ENCODE results near the gene TSEN2. TPM values are rescaled to one million over a fixed set of nuclear protein-coding genes. Genes with fewer than 3 reads are reported as not detected.

The TSEN2 gene
- total RNA-seq, 1 donor from 2014 or later: 8.6 TPM

DNA sequence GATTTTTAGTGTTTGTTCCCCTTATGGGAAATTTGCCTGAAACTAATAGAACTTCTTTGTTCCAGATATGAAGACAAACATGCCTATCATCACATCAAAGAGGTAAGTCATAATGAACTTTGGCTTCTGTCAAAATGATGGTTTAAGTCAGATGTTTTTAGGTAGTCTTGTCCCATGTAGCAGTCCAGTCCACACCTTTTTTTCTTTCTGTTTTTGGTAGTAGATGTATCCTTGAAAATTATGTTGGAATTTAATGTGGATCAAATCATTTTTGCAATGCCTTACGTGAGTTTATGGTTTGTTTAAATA is 12.1 kb downstream of the TSEN2 start:
- DNase-seq (ENCODE audit: low spot score): no peak
- Mint-ChIP-seq H3K9me3 (ENCODE audit: low read depth) (no peaks in the 10 kb centered on the region), H3K4me1 (ENCODE audit: low read depth) (no peaks in the 10 kb centered on the region), H3K27me3 (ENCODE audit: low read depth) (no peaks in the 10 kb centered on the region), H3K27ac (ENCODE audit: unreplicated experiment) (no peak overlapping the region), H3K36me3 (ENCODE audit: low read depth) (peaks cover 8% of the 10 kb centered on the region), H3K4me3 (ENCODE audit: unreplicated experiment) (no peak overlapping the region)
- TF ChIP-seq, protein P1, sequence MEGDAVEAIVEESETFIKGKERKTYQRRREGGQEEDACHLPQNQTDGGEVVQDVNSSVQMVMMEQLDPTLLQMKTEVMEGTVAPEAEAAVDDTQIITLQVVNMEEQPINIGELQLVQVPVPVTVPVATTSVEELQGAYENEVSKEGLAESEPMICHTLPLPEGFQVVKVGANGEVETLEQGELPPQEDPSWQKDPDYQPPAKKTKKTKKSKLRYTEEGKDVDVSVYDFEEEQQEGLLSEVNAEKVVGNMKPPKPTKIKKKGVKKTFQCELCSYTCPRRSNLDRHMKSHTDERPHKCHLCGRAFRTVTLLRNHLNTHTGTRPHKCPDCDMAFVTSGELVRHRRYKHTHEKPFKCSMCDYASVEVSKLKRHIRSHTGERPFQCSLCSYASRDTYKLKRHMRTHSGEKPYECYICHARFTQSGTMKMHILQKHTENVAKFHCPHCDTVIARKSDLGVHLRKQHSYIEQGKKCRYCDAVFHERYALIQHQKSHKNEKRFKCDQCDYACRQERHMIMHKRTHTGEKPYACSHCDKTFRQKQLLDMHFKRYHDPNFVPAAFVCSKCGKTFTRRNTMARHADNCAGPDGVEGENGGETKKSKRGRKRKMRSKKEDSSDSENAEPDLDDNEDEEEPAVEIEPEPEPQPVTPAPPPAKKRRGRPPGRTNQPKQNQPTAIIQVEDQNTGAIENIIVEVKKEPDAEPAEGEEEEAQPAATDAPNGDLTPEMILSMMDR (IDR thresholded peaks at IDR 0.05): no peak

DNA sequence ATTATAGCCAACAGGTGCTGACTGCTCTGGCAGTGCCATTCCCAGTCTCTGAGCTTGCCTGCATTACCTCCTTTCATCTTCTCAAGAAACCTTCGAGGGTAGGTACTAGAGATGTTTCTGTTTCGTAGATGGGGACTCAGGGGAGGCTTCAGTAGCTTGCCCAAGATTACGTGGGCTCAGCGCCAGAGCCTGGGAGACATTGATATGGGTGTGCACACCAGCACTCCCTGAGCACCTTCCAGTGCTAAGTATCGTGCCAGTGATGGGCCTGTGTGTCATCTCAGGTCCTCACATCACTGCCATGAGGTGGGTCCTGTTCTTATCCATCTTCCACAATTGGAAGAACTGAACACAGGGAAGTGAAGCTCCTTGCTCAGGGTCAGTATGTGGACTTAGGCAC is 15.2 kb downstream of the TSEN2 start:
- no peaks in the 10 kb centered on the region for H3K4me1 Mint-ChIP-seq (ENCODE audit: low read depth)
- H3K36me3 Mint-ChIP-seq (ENCODE audit: low read depth): peaks cover 11% of the 10 kb centered on the region
- TF ChIP-seq, protein P1 (IDR thresholded peaks at IDR 0.05): no peak
- no peak for DNase-seq (ENCODE audit: low spot score)
- H3K9me3 Mint-ChIP-seq (ENCODE audit: low read depth): no peaks in the 10 kb centered on the region
- no peaks in the 10 kb centered on the region for H3K27me3 Mint-ChIP-seq (ENCODE audit: low read depth)
- H3K4me3 Mint-ChIP-seq (ENCODE audit: unreplicated experiment): no peak overlapping the region
- H3K27ac Mint-ChIP-seq (ENCODE audit: unreplicated experiment): no peak overlapping the region

DNA sequence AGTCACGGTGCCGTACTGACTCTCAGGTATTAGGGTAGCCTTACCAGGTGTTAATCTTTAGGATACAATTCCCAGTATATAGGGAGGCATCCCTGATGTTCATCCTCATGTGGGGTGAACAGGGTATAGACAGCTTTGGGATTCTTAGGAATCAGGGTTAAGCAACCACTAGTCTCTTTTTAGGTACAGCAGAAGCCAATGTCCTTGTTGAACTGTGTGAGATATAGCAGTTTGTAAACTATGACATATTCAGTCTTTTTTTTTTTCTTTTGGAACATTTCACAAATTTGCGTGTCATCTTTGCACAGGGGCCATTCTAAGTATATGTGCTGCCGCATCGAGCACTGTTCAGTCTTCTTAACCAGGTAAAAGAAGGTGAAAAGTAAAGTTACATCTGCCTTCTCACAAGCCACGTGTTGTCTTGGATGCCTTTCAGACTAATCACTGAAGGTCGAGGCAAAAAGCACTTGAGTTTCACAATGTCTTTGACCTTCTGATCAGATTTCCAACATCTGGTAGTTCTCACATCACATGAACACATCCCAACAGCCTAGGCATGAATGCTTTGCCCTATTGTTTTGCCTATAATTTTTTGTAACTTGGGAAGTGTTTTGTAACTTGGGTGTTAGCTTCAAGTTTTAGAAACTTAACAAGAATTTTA is 17.2 kb downstream of the TSEN2 start:
- no peaks in the 10 kb centered on the region for H3K4me1 Mint-ChIP-seq (ENCODE audit: low read depth)
- no peaks in the 10 kb centered on the region for H3K9me3 Mint-ChIP-seq (ENCODE audit: low read depth)
- no peak overlapping the region for H3K4me3 Mint-ChIP-seq (ENCODE audit: unreplicated experiment)
- no peak for DNase-seq (ENCODE audit: low spot score)
- no peak overlapping the region for H3K27ac Mint-ChIP-seq (ENCODE audit: unreplicated experiment)
- TF ChIP-seq, protein P1 (IDR thresholded peaks at IDR 0.05): no peak
- H3K27me3 Mint-ChIP-seq (ENCODE audit: low read depth): no peaks in the 10 kb centered on the region
- peaks cover 9% of the 10 kb centered on the region for H3K36me3 Mint-ChIP-seq (ENCODE audit: low read depth)

DNA sequence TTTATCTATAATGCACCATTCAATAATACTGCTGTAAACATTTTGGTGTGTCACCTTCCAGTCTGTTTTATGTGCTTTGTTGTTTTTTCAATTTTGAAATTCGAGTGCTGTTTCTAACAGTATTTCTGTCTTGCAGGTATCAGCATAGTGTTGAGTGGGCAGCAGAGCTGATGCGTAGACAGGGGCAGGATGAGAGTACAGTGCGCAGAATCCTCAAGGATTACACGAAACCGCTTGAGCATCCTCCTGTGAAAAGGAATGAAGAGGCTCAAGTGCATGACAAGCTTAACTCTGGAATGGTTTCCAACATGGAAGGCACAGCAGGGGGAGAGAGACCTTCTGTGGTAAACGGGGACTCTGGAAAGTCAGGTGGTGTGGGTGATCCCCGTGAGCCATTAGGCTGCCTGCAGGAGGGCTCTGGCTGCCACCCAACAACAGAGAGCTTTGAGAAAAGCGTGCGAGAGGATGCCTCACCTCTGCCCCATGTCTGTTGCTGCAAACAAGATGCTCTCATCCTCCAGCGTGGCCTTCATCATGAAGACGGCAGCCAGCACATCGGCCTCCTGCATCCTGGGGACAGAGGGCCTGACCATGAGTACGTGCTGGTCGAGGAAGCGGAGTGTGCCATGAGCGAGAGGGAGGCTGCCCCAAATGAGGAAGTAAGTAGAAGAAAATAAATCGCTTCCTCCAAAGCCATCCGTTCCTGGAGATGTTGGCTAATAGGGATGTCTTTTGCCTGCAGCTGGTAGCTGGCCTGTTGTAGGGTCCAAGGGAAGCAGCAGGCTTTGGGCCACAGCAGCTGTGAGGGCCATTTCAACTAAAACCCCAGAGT is 19.1 kb downstream of the TSEN2 start:
- TF ChIP-seq, protein P1 (IDR thresholded peaks at IDR 0.05): no peak
- DNase-seq (ENCODE audit: low spot score): no peak
- no peak overlapping the region for H3K27ac Mint-ChIP-seq (ENCODE audit: unreplicated experiment)

DNA sequence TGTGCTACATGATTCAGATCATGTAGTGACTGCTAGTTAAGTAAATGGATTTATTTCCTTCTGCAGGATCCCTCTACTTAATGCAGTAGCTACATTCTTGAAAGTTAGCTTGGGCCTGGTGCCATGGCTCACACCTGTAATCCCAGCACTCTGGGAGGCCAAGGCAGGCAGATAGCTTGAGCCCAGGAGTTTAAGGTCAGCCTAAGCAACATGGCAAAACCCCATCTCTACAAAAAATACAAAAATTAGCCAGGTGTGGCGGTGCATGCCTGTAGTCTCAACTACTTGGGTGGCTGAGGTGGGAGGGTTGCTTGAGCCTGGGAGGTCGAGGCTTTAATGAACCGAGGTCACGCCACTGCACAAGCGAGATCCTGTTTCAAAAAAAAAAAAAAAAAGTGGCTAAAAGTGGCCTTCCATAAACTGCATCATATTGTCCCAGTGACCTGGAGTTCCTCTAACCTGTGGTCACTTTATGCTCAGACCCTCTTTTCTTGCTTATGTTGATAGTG is 22.0 kb downstream of the TSEN2 start:
- Mint-ChIP-seq H3K4me1 (ENCODE audit: low read depth) (peaks cover 38% of the 10 kb centered on the region), H3K27me3 (ENCODE audit: low read depth) (no peaks in the 10 kb centered on the region), H3K27ac (ENCODE audit: unreplicated experiment) (no peak overlapping the region), H3K36me3 (ENCODE audit: low read depth) (peaks cover 6% of the 10 kb centered on the region), H3K9me3 (ENCODE audit: low read depth) (no peaks in the 10 kb centered on the region), H3K4me3 (ENCODE audit: unreplicated experiment) (no peak overlapping the region)
- TF ChIP-seq, protein P1 (IDR thresholded peaks at IDR 0.05): no peak
- DNase-seq (ENCODE audit: low spot score): no peak

More for the DNA sequence above, 19.1 kb downstream of the TSEN2 start:
- no peaks in the 10 kb centered on the region for H3K27me3 Mint-ChIP-seq (ENCODE audit: low read depth)
- no peaks in the 10 kb centered on the region for H3K9me3 Mint-ChIP-seq (ENCODE audit: low read depth)
- peaks cover 13% of the 10 kb centered on the region for H3K4me1 Mint-ChIP-seq (ENCODE audit: low read depth)
- no peak overlapping the region for H3K4me3 Mint-ChIP-seq (ENCODE audit: unreplicated experiment)
- H3K36me3 Mint-ChIP-seq (ENCODE audit: low read depth): peaks cover 7% of the 10 kb centered on the region

Measured in chondrocyte (in vitro differentiated cells).